Endothelial cell (in vitro differentiated cells): ENCODE measurements around the gene CALR. TPM values are rescaled to one million over a fixed set of nuclear protein-coding genes. Genes with fewer than 3 reads are reported as not detected.

Experiments used
- DNase-seq: peaks from one replicate; pipeline ENCODE4 v3.0.0; 2021; ENCODE audit warnings: low spot score
- H3K27ac Mint-ChIP-seq: one replicate; pipeline ENCODE4 v1.8.0; 2021; ENCODE audit warnings: mixed read lengths, inconsistent platforms; ENCODE audit not compliant: unreplicated experiment
- H3K27me3 Mint-ChIP-seq: one replicate; pipeline ENCODE4 v1.8.0; 2021; ENCODE audit warnings: mild to moderate bottlenecking, moderate library complexity, mixed read lengths, inconsistent platforms; ENCODE audit not compliant: unreplicated experiment
- H3K36me3 Mint-ChIP-seq: one replicate; pipeline ENCODE4 v1.8.0; 2021; ENCODE audit warnings: mild to moderate bottlenecking, low read depth, mixed read lengths, inconsistent platforms; ENCODE audit not compliant: unreplicated experiment
- H3K4me1 Mint-ChIP-seq: one replicate; pipeline ENCODE4 v1.8.0; 2021; ENCODE audit warnings: mild to moderate bottlenecking, mixed read lengths, inconsistent platforms; ENCODE audit not compliant: unreplicated experiment
- H3K4me3 Mint-ChIP-seq: one replicate; pipeline ENCODE4 v1.8.0; 2021; ENCODE audit warnings: mild to moderate bottlenecking, mixed read lengths, inconsistent platforms; ENCODE audit not compliant: unreplicated experiment
- H3K9me3 Mint-ChIP-seq: one replicate; pipeline ENCODE4 v1.8.0; 2021; ENCODE audit warnings: mixed read lengths, inconsistent platforms; ENCODE audit not compliant: unreplicated experiment
- total RNA-seq: library from RNA; stranded (reverse); fragmentation: NEBNext Ultra II Directional; extraction: Animal tissue kit (Norgen Biotek cat#: 25700); gene quantifications from one replicate; pipeline ENCODE4 v1.2.1, GENCODE V29; 2021; ENCODE audit not compliant: unreplicated experiment
- TF ChIP-seq, protein P1 (sequence below): fragments of 200-600 bp; sonication (generic); IDR thresholded peaks from one replicate; pipeline ENCODE4 v1.5.0; 2021; ENCODE audit warnings: antibody characterized with exemption; ENCODE audit not compliant: unreplicated experiment

Gene CALR
- total RNA-seq, 1 donor from 2014 or later, result 963 TPM

DNA sequence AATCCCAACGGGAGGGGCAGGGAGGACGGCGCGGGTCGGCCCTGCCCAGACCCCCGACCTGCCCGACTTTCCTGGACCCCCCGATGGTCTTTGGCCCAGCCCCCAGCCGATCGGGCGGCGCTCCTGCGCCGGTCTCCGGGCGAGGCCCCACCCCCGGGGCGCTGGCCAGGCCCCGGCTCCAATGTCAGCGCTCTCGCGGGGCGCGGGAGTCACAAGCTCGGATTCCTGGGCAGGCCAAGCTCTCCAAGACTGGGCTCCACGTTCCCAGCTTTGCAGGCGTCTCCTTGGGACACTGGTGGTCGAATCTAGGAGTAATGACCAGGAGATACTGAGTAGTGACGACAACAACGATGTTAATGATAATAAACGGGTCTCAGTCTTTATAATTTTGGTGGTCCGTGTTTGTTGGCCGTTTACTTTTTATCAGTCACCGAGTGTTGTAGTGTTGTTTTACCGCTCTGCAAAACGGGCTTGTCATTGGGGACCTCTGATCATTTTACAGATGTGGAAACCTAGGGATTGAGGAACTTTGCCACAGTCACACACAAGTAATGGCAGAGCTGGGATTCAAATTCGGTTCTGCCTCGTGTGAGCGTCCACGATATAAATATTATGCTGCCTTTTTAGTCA is 7.8 kb downstream of the CALR start:
- Mint-ChIP-seq H3K4me1 (peaks cover 15% of the 10 kb centered on the region), H3K9me3 (no peaks in the 10 kb centered on the region), H3K27ac (peak overlapping the region; percentile 96), H3K27me3 (peaks cover 12% of the 10 kb centered on the region), H3K4me3 (peak overlapping the region; percentile 95), H3K36me3 (peaks cover 42% of the 10 kb centered on the region)
- peak; percentile 87 for DNase-seq
- TF ChIP-seq, protein P1, sequence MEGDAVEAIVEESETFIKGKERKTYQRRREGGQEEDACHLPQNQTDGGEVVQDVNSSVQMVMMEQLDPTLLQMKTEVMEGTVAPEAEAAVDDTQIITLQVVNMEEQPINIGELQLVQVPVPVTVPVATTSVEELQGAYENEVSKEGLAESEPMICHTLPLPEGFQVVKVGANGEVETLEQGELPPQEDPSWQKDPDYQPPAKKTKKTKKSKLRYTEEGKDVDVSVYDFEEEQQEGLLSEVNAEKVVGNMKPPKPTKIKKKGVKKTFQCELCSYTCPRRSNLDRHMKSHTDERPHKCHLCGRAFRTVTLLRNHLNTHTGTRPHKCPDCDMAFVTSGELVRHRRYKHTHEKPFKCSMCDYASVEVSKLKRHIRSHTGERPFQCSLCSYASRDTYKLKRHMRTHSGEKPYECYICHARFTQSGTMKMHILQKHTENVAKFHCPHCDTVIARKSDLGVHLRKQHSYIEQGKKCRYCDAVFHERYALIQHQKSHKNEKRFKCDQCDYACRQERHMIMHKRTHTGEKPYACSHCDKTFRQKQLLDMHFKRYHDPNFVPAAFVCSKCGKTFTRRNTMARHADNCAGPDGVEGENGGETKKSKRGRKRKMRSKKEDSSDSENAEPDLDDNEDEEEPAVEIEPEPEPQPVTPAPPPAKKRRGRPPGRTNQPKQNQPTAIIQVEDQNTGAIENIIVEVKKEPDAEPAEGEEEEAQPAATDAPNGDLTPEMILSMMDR, result no peak

DNA sequence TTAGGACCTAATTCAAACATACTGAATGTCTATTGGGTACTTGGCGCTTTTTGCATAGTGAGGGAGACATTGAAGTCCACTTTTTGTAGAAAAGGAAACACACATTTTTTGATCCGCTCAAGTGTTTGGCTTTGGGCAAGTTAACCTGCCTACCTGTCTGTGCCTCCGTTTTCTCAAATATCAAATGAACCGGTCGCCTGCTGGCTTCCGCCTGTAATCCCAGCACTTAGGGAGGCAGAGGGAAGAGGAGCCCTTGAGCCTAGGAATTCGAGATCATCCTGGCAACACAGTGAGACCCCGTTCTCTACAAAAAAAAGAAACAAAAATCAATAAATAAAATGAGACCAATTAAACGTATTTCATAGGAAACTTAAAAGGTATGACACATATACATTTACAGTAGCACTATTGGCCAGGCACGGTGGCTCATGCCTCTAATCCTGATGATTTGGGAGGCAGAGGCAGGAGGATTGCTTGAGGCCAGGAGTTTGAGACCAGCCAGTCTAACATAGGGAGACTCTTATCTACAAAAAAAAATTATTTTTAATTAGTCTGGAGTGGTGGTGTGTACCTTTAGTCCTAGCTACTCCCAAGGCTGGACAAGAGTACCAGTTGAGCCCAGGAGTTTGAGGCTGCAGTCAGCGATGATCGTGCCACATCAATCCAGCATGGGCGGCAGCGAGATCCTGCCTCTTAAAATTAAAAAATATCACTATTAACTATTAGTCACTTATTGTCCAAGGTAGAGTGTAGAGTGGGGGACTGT is 8.5 kb downstream of the CALR start:
- H3K36me3 Mint-ChIP-seq, result peaks cover 43% of the 10 kb centered on the region
- peak overlapping the region; percentile 96 for H3K27ac Mint-ChIP-seq

DNA sequence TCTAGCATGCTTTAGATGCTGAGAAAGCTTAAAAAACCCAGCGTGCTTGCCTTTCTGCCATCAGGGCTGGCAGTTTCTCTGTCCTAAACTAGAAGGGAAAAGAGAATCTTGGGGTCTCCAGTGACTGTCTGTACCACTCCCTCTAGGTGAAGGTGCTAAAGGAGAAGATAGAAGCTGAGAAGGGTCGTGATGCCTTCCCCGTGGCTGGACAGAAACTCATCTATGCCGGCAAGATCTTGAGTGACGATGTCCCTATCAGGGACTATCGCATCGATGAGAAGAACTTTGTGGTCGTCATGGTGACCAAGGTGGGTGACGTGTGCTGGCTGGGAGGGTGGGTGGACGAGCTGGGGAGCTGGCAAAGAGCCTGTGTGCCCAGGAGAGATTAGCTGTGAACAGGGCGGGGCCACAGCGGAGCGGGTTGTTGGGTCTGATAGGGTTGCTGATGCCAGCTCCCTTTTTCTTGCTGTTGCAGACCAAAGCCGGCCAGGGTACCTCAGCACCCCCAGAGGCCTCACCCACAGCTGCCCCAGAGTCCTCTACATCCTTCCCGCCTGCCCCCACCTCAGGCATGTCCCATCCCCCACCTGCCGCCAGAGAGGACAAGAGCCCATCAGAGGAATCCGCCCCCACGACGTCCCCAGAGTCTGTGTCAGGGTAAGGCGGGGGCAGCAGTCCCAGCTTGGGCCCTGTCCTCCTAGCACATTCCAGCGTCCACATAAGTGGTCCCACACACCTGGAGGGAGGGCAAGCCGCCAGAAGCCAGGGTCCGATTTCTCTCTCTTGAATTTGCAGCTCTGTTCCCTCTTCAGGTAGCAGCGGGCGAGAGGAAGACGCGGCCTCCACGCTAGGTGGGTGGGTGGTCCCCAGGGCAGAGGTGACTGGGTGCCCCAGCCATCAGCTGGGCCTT is 9.5 kb downstream of the CALR start:
- no peak for DNase-seq
- Mint-ChIP-seq H3K36me3 (peaks cover 43% of the 10 kb centered on the region), H3K27me3 (peaks cover 13% of the 10 kb centered on the region), H3K9me3 (no peaks in the 10 kb centered on the region), H3K4me3 (peak overlapping the region; percentile 65), H3K4me1 (peaks cover 14% of the 10 kb centered on the region), H3K27ac (no peak overlapping the region)
- TF ChIP-seq, protein P1, result no peak

More for the DNA sequence above, 8.5 kb downstream of the CALR start:
- Mint-ChIP-seq H3K4me1 (peaks cover 15% of the 10 kb centered on the region), H3K27me3 (peaks cover 15% of the 10 kb centered on the region), H3K4me3 (peak overlapping the region; percentile 95), H3K9me3 (no peaks in the 10 kb centered on the region)
- TF ChIP-seq, protein P1, result no peak
- no peak for DNase-seq

DNA sequence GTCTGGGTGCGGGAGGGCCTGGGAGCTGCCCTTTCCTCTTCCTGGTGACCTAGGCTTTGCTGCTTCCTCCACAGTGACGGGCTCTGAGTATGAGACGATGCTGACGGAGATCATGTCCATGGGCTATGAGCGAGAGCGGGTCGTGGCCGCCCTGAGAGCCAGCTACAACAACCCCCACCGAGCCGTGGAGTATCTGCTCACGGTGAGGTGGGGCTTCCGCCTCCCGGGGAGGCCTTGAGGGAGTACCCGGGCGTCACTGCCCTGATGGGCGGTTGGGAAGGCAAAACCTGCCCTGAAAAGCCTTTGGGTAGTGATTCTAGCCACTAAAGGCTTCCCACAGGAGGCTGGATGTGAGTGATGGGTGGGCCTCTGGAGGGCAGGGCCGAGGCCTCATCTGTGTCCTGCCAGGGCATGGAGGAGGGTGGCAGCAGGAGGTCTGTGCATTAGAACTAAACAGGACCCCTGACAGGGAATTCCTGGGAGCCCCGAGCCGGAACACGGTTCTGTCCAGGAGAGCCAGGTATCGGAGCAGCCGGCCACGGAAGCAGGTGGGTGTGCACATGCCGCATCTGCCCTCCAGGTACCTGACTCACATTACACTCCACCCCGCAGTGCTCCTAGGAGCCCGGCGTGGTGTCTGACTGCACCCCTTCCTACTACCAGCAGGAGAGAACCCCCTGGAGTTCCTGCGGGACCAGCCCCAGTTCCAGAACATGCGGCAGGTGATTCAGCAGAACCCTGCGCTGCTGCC is 10.4 kb downstream of the CALR start:
- Mint-ChIP-seq H3K27me3 (peaks cover 13% of the 10 kb centered on the region), H3K36me3 (peaks cover 36% of the 10 kb centered on the region), H3K9me3 (no peaks in the 10 kb centered on the region), H3K27ac (no peak overlapping the region), H3K4me3 (no peak overlapping the region), H3K4me1 (peaks cover 9% of the 10 kb centered on the region)
- TF ChIP-seq, protein P1, result no peak
- no peak for DNase-seq
